SW 1271 (cell line): ENCODE results near the gene VN1R5.
"Not testable (repeated sequence)": the region's sequence is repeated elsewhere in the genome, so short reads cannot be mapped to it uniquely, and the experiment has no call there.

Experiments
- DNase-seq, 2 experiments: peaks; one replicate each; lab custom pipeline; 2025; lab: John Stamatoyannopoulos, UW

VN1R5 gene

DNA sequence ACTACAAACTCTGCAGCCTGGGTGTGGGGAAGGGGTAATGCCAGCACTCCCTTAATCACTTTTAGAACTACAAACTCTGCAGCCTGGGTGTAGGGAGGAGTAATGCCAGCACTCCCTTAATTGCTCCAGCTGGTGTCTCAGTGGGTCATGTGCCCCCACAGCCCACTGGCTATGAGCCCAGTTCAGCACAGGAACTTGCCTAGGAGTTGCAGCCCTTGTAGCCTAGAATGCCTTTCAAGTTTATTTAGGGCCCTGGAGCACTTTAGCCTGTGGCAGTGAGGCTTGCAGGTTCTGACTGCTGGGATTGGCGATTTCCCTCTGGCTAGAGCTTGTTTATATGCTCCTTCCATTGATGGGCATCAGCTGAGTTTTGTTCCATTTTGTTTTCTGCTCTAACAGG, 17.1 kb downstream of the VN1R5 start:
- DNase-seq, result no peak

DNA sequence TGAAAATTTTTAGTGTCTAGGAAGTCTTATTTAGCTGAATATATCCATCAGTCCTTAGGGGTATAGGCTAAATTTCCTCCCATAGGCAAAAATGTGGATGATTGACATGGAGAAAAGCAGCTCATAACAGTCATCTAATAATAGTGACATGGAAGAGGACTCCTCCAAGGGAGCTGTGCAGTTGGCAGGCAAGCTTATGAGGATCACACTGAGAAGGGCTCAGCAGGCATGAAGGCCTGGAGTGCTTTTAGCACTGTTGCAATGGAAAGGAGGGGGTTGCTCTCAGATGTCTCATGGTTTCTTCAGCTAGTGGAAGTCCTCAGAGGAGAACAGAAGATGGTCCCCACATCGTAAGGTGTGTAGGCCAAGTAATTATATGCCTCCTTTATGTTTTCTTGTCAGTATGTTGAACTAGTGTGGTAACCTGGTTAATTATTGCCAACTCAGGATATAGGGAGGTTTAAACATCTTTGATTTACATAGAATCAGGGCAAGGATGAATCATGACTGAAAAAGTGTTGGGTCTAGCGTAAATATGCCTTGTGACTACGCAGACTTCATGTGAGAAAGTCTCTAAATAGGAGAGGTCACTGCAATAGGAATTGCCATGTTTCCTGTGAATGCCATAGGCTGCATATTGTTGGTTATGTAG, 18.9 kb downstream of the VN1R5 start:
- DNase-seq, result no peak

DNA sequence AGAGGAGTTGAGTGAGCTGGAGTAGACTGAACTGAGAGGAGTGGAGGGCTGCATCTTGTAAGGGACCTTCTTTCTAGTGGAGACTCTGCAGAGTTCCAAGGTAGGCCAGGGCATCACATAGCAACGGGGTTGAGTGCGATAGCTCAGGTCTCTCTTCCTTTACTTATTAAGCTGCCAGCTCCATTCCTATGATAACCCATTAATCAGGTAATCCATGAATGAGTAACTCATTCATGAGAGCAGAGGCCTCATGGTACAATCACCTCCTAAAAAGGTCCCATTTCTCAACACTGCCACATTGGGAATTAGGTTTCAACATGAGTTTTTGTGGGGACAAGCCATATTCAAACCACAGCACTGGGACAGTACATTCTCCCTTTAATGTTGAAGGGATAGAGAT, 21.3 kb downstream of the VN1R5 start:
- no peak for DNase-seq

DNA sequence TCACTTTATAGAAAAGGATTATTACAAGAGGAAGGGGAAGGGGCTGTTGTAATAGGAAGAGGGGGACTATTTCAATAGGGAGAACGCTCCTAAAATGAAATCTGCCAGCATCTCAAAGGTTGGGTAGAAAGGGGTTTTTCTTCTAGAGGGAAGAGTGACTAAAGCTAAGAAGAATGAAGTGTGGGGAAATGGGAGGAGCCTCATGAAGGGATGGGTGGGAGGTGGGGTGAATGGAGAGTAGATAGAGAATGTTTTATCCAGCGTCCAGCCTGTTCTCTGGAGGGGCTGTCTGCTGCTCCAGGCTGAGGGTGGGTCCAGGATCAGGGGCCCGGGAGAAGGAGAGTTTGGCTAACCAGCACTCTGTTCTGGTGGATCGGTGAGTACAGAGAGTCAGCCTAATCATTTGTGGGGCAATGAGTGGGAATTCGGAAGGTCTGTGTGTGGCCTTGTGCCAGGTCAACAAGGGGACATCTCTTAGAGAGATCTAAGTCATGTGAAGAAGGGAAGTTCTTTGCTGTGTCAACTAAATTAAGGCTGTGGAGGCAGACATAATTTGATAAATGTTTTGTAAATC, 25.2 kb downstream of the VN1R5 start:
- DNase-seq, result no peak

DNA sequence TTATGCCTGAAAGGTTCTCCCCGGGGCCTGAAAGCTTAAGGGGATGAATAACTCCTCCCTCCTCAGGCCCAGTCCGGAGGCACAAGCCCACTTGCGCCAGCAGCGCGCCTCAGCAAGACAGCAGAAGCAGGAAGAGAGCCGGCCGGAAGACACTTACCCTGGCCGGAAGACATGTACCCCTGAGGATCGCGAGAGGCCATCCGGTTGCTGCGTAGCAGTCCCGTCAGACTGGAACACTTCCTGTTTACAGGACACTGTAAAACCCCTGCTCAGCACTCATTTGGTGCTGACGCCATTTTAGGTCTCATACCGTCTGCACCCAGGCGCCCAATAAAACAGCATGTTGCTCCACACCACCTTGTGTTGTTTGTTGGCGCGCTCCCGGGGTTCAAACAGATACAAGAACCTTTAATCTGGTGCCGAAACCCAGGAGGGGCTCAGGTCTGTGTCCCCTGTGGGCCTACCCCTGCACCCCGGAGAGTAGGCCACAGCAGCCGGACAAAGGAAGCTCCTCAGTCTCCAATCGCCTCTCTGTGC, 30.3 kb downstream of the VN1R5 start:
- DNase-seq, result no peak

DNA sequence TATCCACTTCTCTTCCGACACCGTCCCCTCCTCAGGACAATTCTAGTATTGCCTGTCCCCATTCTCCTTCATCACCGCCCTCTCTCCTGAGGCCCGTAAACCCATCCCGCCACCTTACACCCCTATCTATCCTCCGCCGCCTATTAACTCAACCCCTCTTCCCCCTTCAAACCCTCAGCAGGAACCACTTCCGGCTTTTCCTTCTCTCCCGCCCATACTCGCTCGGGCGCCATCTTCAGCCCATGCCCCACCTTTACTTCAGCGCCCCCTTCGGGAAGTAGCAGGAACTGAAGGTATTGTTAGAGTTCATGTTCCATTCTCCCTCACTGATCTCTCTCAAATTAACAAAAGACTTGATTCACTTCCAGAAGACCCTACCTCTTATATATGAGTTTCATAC, 31.6 kb downstream of the VN1R5 start:
- DNase-seq, result no peak

DNA sequence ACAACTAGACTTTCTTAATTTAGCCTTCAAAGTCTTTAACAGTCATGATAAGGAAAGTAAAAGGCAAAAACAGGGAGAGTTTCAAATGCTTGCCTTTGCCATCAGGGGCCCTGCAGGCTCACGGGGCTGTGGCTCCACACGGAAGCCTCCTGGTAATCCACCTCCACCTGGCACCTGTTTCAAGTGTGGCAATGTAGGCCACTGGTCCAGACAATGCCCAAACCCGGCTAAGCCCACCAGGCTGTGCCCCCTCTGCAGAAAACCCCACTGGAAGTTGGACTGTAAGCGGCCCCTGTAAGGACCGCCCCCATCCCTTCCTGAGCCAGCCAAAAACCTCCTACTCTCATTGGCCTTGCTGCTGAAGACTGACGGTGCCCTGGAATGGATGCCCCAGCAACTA, 32.5 kb downstream of the VN1R5 start:
- no peak for DNase-seq

DNA sequence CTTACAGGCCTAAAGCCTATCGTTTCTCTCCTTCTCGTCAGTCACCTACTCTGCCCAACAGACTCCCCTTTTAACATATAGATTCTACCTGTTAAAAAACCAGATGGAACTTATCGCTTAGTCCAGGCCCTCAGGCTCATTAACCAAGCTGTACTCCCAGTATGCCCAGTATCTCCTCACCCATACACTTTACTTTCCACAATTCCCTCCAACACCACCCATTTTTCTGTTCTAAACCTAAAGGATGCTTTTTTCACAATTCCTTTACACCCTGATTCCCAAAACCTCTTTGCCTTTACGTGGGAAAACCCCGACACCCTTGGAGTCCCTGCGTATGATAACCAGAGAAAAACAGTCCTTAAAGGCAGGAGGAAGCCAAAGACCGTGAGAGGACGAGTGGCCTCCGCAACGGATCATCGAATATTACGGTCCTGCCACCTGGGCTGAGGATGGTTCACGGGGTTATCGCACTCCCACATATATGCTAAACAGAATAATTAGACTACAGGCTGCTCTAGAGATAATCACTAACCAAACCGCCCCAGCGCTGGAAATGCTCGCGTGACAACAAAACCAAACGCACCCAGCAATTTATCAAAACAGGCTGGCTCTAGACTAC, 33.5 kb downstream of the VN1R5 start:
- not testable (repeated sequence) for DNase-seq

DNA sequence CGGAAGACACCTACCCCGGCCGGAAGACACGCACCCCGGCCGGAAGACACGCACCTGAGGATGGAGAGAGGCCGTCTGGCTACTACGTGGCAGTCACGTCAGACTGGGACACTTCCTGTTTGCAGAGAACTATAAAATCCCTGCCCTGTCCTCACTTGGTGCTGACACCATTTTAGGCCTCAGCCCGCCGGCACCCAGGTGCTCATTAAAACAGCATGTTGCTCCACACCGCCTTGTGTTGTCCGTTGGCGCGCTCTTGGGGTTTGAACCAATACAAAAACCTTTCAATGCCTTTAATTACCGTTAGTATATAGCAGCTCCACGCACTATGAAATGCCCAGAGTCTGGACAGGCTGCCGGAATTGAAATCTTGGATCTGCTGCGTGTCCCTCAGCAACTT, 34.7 kb downstream of the VN1R5 start:
- DNase-seq, result no peak

DNA sequence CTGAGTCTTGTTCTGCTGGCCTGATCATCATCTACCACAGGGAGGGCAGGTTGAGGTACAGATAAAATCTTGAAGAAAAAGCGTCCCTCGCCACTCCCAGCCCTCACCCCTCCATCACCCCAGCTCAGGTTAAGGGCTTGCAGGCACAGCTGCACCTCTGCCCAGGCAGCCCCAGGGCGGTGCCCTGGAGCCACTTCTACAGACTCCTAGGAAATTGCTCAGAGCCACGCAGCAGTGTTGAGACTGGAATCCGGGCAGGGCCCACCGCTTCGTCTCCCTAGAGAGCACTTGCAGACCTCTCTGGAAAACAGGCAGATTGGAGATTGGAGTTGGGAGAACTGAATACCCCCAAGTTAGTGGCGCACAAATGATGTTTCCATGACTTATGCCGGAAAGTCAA, 35.3 kb downstream of the VN1R5 start:
- DNase-seq, result no peak

DNA sequence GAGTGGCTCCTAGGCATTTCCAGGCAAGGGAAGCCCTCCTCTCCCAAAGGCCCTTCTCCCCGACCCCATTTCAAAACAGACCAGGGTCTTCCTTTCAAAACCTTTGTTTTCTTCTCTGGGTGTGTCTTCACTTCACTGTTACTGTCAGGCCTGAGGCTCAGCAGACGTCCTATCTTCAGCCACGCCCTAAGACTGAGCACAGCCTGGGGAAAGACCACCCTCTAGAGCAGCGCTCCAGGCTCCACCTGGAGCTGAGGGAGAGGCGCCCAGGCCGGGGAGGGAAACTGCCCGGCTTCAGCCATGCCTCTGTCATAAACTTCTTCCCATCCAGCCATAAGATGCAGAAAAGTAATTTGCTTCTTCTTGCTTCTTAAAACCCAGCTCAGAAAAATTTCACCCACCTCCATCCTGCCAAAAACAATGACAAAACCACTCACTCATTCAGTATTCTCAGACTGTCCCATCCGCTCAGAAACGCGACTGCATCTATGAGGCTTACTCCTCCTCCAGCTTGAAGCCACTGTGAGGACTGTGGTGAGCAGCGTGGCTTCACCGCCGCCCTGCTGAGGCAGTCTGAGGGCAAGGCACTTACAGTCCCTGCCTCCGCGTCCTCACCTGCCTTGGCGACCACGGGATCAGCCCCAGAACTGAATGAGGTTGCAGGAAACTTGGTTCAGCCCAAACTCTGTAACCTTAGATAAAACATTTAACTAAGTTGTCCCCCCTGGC, 36.1 kb downstream of the VN1R5 start:
- no peak for DNase-seq

DNA sequence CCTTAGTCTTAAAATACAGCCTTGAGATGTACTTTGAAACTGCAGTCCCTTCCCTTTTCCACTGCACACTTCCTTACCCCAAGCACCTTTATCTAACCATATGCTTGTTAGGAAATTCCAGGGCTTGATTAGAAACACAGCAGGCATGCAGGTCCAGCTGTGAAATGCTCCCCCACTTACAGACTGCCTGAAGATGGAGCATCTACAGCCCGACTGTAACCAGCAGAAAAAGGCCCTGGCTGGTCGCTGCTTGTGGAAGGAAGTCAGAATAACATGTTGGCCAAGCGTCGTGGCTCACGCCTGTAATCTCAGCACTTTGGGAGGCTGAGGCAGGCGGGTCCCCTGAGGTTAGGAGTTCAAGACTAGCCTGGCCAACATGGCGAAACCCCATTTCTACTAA, 37.2 kb downstream of the VN1R5 start:
- no peak for DNase-seq

DNA sequence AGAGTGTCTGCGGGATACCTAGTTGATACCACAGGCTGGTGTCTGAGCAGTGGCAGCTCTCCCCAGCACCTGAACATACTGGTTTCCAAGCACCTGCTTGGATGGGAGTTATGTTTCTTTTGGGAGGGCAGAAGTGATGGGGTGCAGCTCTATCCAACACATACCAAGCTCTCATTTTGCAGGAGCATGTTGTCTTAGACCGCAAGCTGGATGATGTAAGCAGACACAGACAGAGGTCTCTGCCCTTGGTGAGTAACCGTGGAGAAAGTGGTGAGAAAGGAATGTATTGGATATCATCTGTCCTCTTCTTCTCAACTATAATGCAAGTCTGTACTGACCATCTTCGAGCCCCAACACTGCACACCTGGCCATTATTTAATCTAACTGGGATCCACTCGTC, 38.4 kb downstream of the VN1R5 start:
- DNase-seq, result no peak

DNA sequence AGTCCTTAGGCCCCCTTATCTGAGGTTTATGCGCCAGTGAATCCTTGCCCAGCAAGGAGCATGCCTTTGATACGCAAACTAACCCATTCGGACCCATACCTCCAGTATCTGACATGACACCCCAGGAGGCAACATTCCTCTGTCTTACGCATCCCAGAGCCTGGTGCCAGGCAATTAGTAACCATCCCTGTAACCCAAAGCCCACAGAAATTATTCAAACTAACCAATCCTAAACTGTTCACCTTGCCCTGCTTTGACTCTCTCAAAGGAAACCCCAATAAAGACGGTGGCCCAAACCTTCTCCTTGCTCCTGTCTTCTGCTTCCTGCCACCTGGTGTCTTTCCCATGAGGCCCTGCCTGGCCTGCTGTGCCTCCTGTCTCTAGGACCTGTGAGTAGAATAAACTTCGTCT, 39.4 kb downstream of the VN1R5 start:
- DNase-seq, result no peak

DNA sequence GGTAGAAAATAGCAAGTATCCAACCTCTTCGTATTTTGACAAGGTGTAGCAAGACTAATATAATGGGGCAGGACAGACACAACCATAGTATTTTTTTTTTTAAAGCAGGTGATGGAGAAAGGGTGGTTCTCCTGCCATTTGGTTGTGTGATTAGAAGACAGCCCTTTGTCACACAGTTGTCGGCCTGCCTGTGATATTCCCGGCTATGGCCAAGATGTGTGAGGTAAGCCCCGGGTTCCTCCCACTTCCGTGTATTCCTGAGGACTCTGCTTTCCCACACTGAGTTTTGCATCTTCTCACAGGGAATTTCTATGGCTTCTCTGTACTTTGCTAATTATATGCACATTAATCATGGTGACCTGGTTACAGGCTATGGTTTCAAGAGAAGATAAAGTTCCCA, 39.9 kb downstream of the VN1R5 start:
- no peak for DNase-seq

DNA sequence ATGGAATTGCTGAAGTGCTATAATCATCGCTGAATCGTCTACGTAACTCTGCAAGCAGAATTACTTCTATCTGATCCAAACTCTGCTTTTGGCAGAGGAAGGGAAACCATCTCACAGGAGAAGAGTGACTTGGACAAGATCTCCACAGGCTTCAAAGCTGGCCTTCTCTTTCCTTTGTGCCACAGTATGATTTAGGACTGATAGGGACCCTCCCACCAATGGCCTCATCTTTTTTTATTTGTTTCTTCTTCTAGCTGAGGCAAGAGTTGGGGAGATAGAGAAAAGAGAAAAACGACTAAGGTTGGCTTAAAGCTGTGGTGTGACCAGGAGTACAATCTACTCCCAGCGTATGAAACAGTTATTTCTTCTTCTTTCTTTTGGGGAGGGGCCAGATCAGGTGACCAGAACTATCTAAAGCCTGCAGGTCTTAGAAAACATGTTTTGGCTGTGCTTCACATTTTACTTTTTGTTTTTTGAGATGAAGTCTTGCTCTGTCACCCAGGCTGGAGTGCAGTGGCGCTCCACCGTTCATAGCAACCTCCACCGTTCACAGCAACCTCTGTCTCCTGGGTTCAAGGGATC, 40.8 kb downstream of the VN1R5 start:
- no peak for DNase-seq

DNA sequence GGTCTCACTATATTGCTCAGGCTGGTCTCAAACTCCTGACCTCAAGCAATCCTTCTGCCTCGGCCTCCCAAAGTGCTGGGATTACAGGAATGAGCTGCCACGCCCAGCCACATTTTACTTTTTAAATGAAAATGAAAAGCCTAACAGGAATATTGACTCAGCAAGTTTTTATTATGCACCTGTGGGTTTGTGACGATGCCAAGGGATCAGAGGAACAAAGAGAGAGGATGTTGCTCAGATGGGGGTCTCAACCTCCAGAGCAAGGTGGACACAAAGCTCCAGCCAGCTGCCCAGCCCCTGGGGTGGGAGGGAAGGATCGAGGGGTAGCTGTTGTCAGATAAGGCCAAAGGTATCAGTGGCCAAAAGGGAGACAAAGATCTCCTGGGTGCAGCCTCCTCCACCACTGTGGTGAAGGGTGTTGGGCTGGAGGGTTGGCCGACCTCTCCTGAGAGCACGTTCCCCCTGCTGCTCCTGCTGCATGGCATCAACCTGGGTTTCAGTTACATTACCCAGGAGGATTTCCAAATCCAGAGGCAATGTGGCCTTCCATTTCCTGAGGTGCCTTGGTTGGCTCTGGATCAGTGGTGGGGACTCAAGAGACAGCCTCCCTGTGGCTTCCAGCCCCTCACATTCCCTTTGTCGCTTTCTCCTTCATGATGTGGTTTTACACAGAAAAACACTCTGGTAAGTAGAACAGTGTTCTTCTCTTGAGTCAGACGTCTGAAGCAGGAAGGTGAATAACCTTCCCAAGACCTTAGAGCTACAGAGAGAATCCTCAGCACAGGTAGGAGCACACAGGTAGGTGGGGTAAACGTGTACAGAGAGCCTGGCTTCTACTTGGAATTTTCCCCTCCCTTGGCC, 41.6 kb downstream of the VN1R5 start:
- DNase-seq, result no peak

DNA sequence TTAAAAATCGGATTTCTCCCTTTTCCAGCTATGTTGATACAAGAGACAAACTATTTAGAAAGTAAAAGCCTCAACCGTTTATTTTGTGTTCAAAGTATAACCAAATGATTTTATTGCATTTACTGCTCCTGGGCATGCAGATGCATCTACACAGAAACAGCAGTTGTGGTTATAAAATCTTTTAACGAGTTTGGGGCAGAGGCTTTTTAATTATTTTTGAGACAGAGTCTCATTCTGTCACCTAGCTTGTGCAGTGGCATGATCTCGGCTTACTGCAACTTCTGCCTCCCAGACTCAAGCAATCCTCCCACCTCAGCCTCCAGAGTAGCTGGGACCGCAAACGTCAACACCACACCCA, 42.2 kb downstream of the VN1R5 start:
- no peak for DNase-seq

DNA sequence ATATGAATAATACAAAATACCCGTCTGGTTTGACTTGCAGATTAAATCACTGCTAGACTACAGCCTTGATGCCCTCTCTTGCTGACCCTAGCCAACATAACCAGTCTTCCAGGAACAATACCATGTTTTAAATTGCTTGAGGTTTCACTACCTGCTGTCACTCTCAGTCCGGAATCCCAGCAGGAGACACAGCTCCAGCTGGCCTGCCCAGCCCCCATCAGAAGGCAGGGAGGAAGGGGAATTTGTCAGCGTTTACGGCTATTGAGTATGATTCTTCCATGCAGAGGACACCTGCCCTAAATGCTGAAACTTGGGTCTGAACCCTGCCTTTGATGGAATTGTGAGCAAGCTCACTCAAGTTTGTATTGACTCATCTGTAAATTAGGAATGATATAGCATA, 42.8 kb downstream of the VN1R5 start:
- DNase-seq, result no peak

DNA sequence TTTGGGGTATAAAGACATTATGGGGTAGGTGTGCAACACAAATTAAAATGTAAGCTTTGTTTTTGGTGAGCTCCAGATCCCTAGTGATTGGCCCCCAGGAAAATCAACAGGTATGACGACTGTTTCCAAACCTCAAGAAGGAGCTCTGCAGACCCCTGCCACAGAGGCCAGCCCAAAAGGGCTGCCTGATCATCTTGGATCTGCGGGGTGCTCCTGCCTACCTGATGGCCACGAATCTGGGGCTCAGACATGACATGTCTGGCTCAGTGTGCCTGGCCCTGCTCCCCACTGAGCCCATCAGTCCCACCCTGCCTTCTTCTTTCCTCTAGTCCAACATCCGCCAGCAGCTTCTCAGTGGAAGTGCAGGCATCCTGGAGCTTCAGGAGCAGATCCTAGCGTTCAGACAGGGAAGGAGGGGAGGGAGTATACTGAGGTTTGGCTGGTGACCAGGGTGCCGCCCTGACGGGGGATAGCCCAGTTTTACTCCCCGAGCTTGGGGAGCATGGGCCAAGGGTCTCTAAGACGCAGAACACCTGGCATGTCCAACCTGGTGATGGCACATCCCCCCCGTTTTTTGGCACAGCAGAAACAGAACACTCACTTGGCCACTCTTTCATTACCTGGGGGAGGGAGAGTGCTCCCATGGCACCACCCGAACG, 44.0 kb downstream of the VN1R5 start:
- DNase-seq, result no peak

DNA sequence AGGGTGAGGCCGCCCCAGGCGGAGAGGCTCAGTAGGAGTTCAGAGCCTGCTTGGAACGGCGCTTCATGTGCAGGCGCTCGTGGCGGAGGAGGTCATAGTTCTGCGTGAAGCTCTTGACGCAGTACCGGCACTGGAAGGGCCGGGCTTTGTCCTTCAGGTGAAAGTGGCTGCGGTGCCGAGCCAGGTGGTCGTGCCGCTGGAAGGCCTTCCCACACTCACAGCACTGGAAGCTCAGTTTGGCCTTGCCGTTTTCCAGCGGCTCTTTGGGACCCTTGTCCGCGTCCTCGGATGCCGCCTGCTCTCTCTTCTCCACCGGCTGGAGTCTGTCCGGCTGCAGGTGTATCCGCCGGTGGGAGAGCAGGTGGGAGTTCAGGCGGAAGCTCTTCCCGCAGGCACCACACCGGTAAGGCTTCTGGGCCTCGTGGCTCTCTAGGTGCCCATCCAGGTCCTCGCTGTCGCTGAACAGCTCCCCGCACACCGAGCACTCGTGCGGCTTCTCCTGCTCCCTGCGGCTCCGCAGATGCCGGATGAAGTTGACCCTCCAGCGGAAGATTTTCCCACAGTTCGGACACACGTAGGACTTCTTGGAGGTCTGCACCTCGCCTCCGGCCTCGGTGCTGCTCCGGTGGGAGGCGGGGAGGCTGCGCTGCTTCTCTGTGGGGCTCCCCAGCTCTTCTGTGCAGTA, 44.8 kb downstream of the VN1R5 start:
- no peak for DNase-seq
